HUDEP-2 (cell line): Measurements from ENCODE around the gene DOCK4.
A peak's percentile ranks its signal among the peaks of the same experiment; 100 is the strongest.

ENCODE experiments used
- DNase-seq, 76 experiments: peaks; one replicate each; lab custom pipeline; 2025; ENCODE audit not compliant: unreplicated experiment in 76 of 76; lab: John Stamatoyannopoulos, UW

The DOCK4 gene

GRCh38 chr7:112161253-112162141 lies 44.7 kb downstream of the DOCK4 start:
- DNase-seq: no peak

GRCh38 chr7:112160771-112161150 lies 45.4 kb downstream of the DOCK4 start:
- no peak for DNase-seq

- no peak for DNase-seq
These were observed 45.9 kb downstream of the DOCK4 start for GRCh38 chr7:112160130-112160770.

GRCh38 chr7:112159351-112159750 lies 46.8 kb downstream of the DOCK4 start:
- DNase-seq: no peak

- peak in 2 of 76 experiments; percentile 3 to 5 for DNase-seq
These were observed 49.1 kb downstream of the DOCK4 start for GRCh38 chr7:112157072-112157471.

GRCh38 chr7:112156412-112156811 lies 49.8 kb downstream of the DOCK4 start:
- no peak for DNase-seq

- no peak for DNase-seq
These were observed 51.5 kb downstream of the DOCK4 start for GRCh38 chr7:112154690-112155089.

- DNase-seq: no peak
These were observed 54.0 kb downstream of the DOCK4 start for GRCh38 chr7:112152186-112152585.

- DNase-seq: no peak
These were observed 55.2 kb downstream of the DOCK4 start for GRCh38 chr7:112150823-112151641.

GRCh38 chr7:112149734-112150133 lies 56.5 kb downstream of the DOCK4 start:
- DNase-seq: no peak

- no peak for DNase-seq
These were observed 58.3 kb downstream of the DOCK4 start for GRCh38 chr7:112147793-112148361.

GRCh38 chr7:112145206-112145605 lies 61.0 kb downstream of the DOCK4 start:
- DNase-seq: no peak

GRCh38 chr7:112144284-112145059 lies 61.7 kb downstream of the DOCK4 start:
- no peak for DNase-seq

GRCh38 chr7:112143582-112143981 lies 62.6 kb downstream of the DOCK4 start:
- DNase-seq: no peak

GRCh38 chr7:112143136-112143535 lies 63.1 kb downstream of the DOCK4 start:
- no peak for DNase-seq

GRCh38 chr7:112140600-112140999 lies 65.6 kb downstream of the DOCK4 start:
- DNase-seq: no peak

GRCh38 chr7:112138938-112139337 lies 67.3 kb downstream of the DOCK4 start:
- no peak for DNase-seq

GRCh38 chr7:112138325-112138852 lies 67.8 kb downstream of the DOCK4 start:
- no peak for DNase-seq

- DNase-seq: no peak
These were observed 68.8 kb downstream of the DOCK4 start for GRCh38 chr7:112137141-112138101.
